AG04449 (cell line): ENCODE measurements around the gene SBK2.

Experiments used
- CTCF ChIA-PET: fragments of 350-600 bp; formaldehyde crosslinking; extraction: SDS; loops from one replicate; lab custom pipeline; 2021; ENCODE audit warnings: antibody characterized with exemption; lab: Yijun Ruan, JAX
- POLR2A ChIA-PET: fragments of 400-600, 350-600 bp; formaldehyde crosslinking; extraction: SDS; loops from one replicate; lab custom pipeline; 2020; ENCODE audit warnings: antibody characterized with exemption, inconsistent platforms; lab: Yijun Ruan, JAX
- DNase-seq: peaks from one replicate; pipeline ENCODE4 v3.0.0-alpha.2; 2010; ENCODE audit warnings: low read depth, low spot score
- H3K4me3 ChIP-seq: 2 replicates; pipeline ENCODE4 v1.5.1; 2011; ENCODE audit warnings: low read depth, mild to moderate bottlenecking, control low read depth, low read length
- CTCF ChIP-seq: IDR thresholded peaks from one replicate; pipeline ENCODE4 v1.5.1; 2011; ENCODE audit warnings: mild to moderate bottlenecking, moderate library complexity, low read length, control low read depth, inconsistent platforms; ENCODE audit not compliant: insufficient read depth; ENCODE audit errors: missing control alignments

Gene SBK2

GRCh38 chr19:55503502-55504251 is 33.3 kb downstream of the SBK2 start:
- TF ChIP-seq CTCF: peak; percentile 99
- CTCF ChIA-PET: interaction anchor here (0.6 to 13.0 kb wide), 54 partner anchors 10 to 390 kb away, joined by 3 to 241 read pairs (median 5); partner anchors contain the start of genes DNAAF3, ISOC2, NAT14 and SSC5D
- POLR2A ChIA-PET: interaction anchor here (0.6 to 1.7 kb wide), 10 partner anchors 10 to 386 kb away, joined by 3 to 11 read pairs (median 5); partner anchors contain the start of genes ISOC2, NAT14, PPP1R12C and UBE2S
- peak overlapping the region; percentile 63 for H3K4me3 ChIP-seq
- DNase-seq: no peak

- ChIA-PET POLR2A (interaction anchor here (1.1 to 1.4 kb wide), 4 partner anchors 9 to 96 kb away, joined by 4 to 10 read pairs (median 8); partner anchors contain the start of gene UBE2S), CTCF (interaction anchor here (0.8 to 13.0 kb wide), 15 partner anchors 11 to 367 kb away, joined by 3 to 241 read pairs (median 15); partner anchors contain the start of genes NAT14, SSC5D, ZNF628 and ZNF784)
- no peak for DNase-seq
- TF ChIP-seq CTCF: no peak
- H3K4me3 ChIP-seq: no peak overlapping the region
These were observed 33.8 kb downstream of the SBK2 start for GRCh38 chr19:55503157-55503501.

GRCh38 chr19:55502197-55502952 is 34.6 kb downstream of the SBK2 start:
- TF ChIP-seq CTCF: no peak
- H3K4me3 ChIP-seq: no peak overlapping the region
- ChIA-PET POLR2A (no interaction called here), CTCF (interaction anchor here (1.0 to 13.0 kb wide), 5 partner anchors 9 to 103 kb away, joined by 3 to 241 read pairs (median 23); partner anchors contain the start of genes NAT14, SSC5D and ZNF865)
- no peak for DNase-seq

GRCh38 chr19:55500368-55500952 is 36.5 kb downstream of the SBK2 start:
- H3K4me3 ChIP-seq: no peak overlapping the region
- CTCF ChIA-PET: interaction anchor here (1.0 to 17.6 kb wide), 3 partner anchors 17 to 33 kb away, joined by 4 to 173 read pairs (median 23); no protein-coding TSS in a partner anchor
- no peak for TF ChIP-seq CTCF
- DNase-seq: no peak
- POLR2A ChIA-PET: no interaction called here

- ChIA-PET CTCF (interaction anchor here (0.9 to 17.6 kb wide), 5 partner anchors 10 to 413 kb away, joined by 3 to 173 read pairs (median 3); no protein-coding TSS in a partner anchor), POLR2A (interaction anchor here (1.5 kb wide), 1 partner anchor 10 kb away, joined by 3 read pairs; no protein-coding TSS in a partner anchor)
- no peak overlapping the region for H3K4me3 ChIP-seq
- TF ChIP-seq CTCF: no peak
- no peak for DNase-seq
These were observed 38.6 kb downstream of the SBK2 start for GRCh38 chr19:55498246-55498840.
